Erythroblast (primary cell): ENCODE results near the gene SLC23A2.

Experiments used
- GATA1 ChIP-seq: IDR thresholded peaks from 2 replicates; pipeline ENCODE4 v1.6.1; 2011; ENCODE audit warnings: low read depth, mild to moderate bottlenecking, control low read depth, low read length, moderate library complexity
- POLR2A ChIP-seq: IDR thresholded peaks from 2 replicates; pipeline ENCODE4 v1.6.1; 2011; ENCODE audit warnings: mild to moderate bottlenecking, low read length

DNA sequence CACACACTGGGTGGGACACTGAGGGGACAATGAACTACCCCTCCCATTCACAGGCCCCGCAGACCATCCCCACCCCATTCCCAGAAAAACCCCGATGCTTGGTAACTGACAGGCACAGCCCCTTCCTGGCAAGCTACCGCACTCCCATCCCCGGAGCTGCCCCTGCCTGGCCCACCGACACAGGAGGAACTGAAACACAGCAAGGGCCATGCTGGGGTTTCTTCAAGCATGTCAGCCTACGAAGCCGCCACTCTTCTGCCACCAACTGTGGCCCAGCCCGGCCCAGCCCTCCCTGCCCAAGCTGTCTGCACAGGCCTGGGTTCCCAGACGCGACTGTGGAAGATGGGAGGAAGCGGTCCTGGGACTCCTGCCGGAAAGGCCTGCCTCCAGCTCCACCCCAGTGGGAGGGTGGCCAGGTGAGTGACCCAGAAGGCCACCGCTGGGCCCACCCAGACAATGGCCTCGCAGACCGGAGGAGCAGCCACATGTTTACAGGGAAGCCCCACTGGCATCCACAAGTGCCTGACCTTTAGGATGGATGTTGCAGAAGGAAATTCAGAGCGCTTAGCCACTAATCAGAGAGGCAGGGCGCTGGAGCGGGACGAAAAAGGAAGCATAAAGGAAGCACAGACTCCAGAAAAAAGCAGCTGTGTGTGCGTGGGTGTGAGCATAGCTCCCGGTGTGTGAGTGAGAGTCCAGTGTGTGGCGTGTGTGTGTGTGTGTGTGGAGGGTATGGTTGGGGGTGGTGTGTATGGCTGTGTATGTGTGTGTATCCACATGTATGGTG is 188.0 kb downstream of the SLC23A2 start:
- TF ChIP-seq POLR2A (no peak), GATA1 (no peak)
